CD14-positive monocyte (primary cell): Measurements from ENCODE around the gene CAV1. TPM values are rescaled to one million over a fixed set of nuclear protein-coding genes. Genes with fewer than 3 reads are reported as not detected.

Source experiments
- DNase-seq, 3 donors: peaks; one replicate each; pipeline ENCODE4 v3.0.0-alpha.2; 2011 to 2022
- H2AFZ ChIP-seq: 2 replicates; pipeline ENCODE4 v1.6.0; 2012; ENCODE audit warnings: mild to moderate bottlenecking, low read depth, low read length, inconsistent platforms; ENCODE audit not compliant: insufficient read depth, poor library complexity, severe bottlenecking
- H3K27ac ChIP-seq, 2 donors: 1 replicate in 1 of 2; 2 replicates in 1 of 2; pipeline ENCODE4 v1.5.1; 2012 to 2013; ENCODE audit warnings: low read length in 2 of 2, control low read depth in 1 of 2, inconsistent platforms in 1 of 2, low read depth in 1 of 2, mild to moderate bottlenecking in 1 of 2
- H3K27me3 ChIP-seq, 2 donors: one replicate each; pipeline versions ENCODE4 v1.6.0 to v1.6.1; 2011 to 2013; ENCODE audit warnings: low read length in 2 of 2; ENCODE audit not compliant: control insufficient read depth in 2 of 2, insufficient read depth in 2 of 2
- H3K36me3 ChIP-seq, 2 donors: replicated peaks in 1 of 2; 1 replicate in 1 of 2; 2 replicates in 1 of 2; pipeline versions ENCODE4 v1.5.1 to v1.6.1; 2012 to 2013; ENCODE audit warnings: low read length in 2 of 2, control low read depth in 1 of 2, inconsistent platforms in 1 of 2, mild to moderate bottlenecking in 1 of 2; ENCODE audit not compliant: insufficient read depth in 2 of 2, control insufficient read depth in 1 of 2
- H3K4me1 ChIP-seq, 2 donors: 1 replicate in 1 of 2; 2 replicates in 1 of 2; pipeline versions ENCODE4 v1.5.1 to v1.6.1; 2012 to 2013; ENCODE audit warnings: low read length in 2 of 2, control low read depth in 1 of 2, inconsistent platforms in 1 of 2, mild to moderate bottlenecking in 1 of 2, moderate library complexity in 1 of 2; ENCODE audit not compliant: insufficient read depth in 2 of 2, control insufficient read depth in 1 of 2
- H3K4me2 ChIP-seq: replicated peaks from 2 replicates; pipeline ENCODE3; 2012; ENCODE audit warnings: low read length, moderate library complexity, mild to moderate bottlenecking; ENCODE audit not compliant: poor library complexity, severe bottlenecking; ENCODE audit errors: extremely low read depth
- H3K4me3 ChIP-seq, 3 experiments: fragments of 200-600 bp in 1 of 3; sonication (generic) in 1 of 3; replicated peaks in 1 of 3; 1 replicate in 2 of 3; 2 replicates in 1 of 3; pipeline ENCODE4 v1.5.1; 2011 to 2013; ENCODE audit warnings: low read length in 3 of 3, mild to moderate bottlenecking in 3 of 3, control low read depth in 2 of 3, low read depth in 2 of 3, inconsistent platforms in 1 of 3, moderate library complexity in 1 of 3
- H3K79me2 ChIP-seq: 2 replicates; pipeline ENCODE4 v1.6.0; 2012; ENCODE audit warnings: mild to moderate bottlenecking, control low read depth, inconsistent platforms, low read length, moderate library complexity; ENCODE audit not compliant: insufficient read depth
- H3K9ac ChIP-seq: 2 replicates; pipeline ENCODE4 v1.6.0; 2017; ENCODE audit warnings: low read length, mild to moderate bottlenecking; ENCODE audit not compliant: insufficient read depth, poor library complexity, severe bottlenecking
- H3K9me3 ChIP-seq, 2 donors: replicated peaks in 1 of 2; 1 replicate in 1 of 2; 2 replicates in 1 of 2; pipeline versions ENCODE4 v1.5.1 to v1.6.1; 2012 to 2013; ENCODE audit warnings: low read length in 2 of 2, control low read depth in 1 of 2; ENCODE audit not compliant: control insufficient read depth in 1 of 2, insufficient read depth in 1 of 2
- H4K20me1 ChIP-seq: 2 replicates; pipeline ENCODE4 v1.6.0; 2012; ENCODE audit warnings: mild to moderate bottlenecking, low read length, control low read depth, moderate library complexity; ENCODE audit not compliant: insufficient read depth
- H3K27ac Mint-ChIP-seq, 7 donors: one replicate each; pipeline ENCODE4 v1.8.0; 2020; ENCODE audit warnings: mild to moderate bottlenecking in 7 of 7, mixed read lengths in 7 of 7, moderate library complexity in 6 of 7, inconsistent platforms in 2 of 7
- H3K27me3 Mint-ChIP-seq, 3 donors: one replicate each; pipeline ENCODE4 v1.8.0; 2021 to 2022; ENCODE audit warnings: low read depth in 3 of 3, mild to moderate bottlenecking in 3 of 3, mixed read lengths in 3 of 3, moderate library complexity in 3 of 3, inconsistent platforms in 1 of 3
- H3K36me3 Mint-ChIP-seq, 2 donors: one replicate each; pipeline ENCODE4 v1.8.0; 2020; ENCODE audit warnings: mixed read lengths in 2 of 2, inconsistent platforms in 1 of 2, mild to moderate bottlenecking in 1 of 2
- H3K4me1 Mint-ChIP-seq: one replicate; pipeline ENCODE4 v1.8.0; 2020; ENCODE audit warnings: mild to moderate bottlenecking, mixed read lengths
- H3K4me3 Mint-ChIP-seq, 2 donors: one replicate each; pipeline ENCODE4 v1.8.0; 2020; ENCODE audit warnings: mild to moderate bottlenecking in 2 of 2, mixed read lengths in 2 of 2, moderate library complexity in 1 of 2
- H3K9me3 Mint-ChIP-seq, 7 donors: one replicate each; pipeline ENCODE4 v1.8.0; 2020 to 2022; ENCODE audit warnings: mixed read lengths in 7 of 7, mild to moderate bottlenecking in 6 of 7, moderate library complexity in 6 of 7, inconsistent platforms in 2 of 7
- CTCF ChIP-seq: fragments of 200-600 bp; IDR thresholded peaks from one replicate; pipeline ENCODE4 v1.8.0; 2022; ENCODE audit warnings: antibody characterized with exemption, mild to moderate bottlenecking
- WGBS: methylation state at CpG from one replicate; pipeline ENCODE4 v1.1.5; 2013; ENCODE audit warnings: missing lambda C conversion rate; ENCODE audit not compliant: insufficient coverage; 5-methylcytosine and 5-hydroxymethylcytosine counted together
- intact Hi-C, 2 donors: fragments of 100-400 bp; cut with micrococcal nuclease; formaldehyde crosslinking; loops; one replicate each; pipeline versions ENCODE4 v1.15.0 to v1.15.1; 2023
- polyA plus RNA-seq, 3 donors: library from polyadenylated mRNA; depleted of rRNA in 1 of 3; unstranded in 2 of 3; stranded (reverse) in 1 of 3; fragments of 300-500 nt in 2 of 3; fragments of >200 nt in 1 of 3; fragmentation: Illumina TruSeq in 2 of 3; gene quantifications; 1 replicate in 2 of 3; 2 replicates in 1 of 3; pipeline ENCODE4 v1.2.3, GENCODE V29; 2012 to 2021

CAV1 gene
- polyA plus RNA-seq, 3 donors = not detected

DNA sequence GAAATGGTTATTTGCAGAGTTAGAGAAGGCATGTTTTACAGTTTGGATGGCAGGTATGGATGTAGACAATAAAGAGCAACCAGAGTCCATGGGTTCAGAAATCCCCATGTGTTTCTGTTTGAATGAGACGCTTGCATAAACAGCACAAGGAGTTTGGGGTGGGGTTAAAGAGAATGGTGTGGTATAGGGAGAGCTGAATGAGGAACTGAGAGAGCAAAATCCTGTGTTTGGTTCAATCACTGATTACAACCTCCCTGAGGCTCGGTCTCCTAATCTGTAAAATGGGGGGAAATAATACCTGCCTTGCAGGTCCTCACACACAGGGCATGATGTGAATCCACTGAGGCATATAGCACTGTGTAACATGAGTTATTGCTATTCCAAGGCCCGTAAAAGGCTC is 23.7 kb downstream of the CAV1 start:
- no peak overlapping the region for H3K4me2 ChIP-seq

GRCh38 chr7:116549370-116549769 is 24.5 kb downstream of the CAV1 start:
- Histone ChIP-seq H4K20me1 (no peaks in the 10 kb centered on the region), H3K9me3 (no peaks in the 10 kb centered on the region), H3K4me2 (no peak overlapping the region), H3K36me3 (no peaks in the 10 kb centered on the region), H2AFZ (no peak overlapping the region), H3K9ac (no peak overlapping the region), H3K79me2 (no peaks in the 10 kb centered on the region), H3K27me3 (no peaks in the 10 kb centered on the region), H3K27ac (no peak overlapping the region), H3K4me3 (no peak overlapping the region), H3K4me1 (no peaks in the 10 kb centered on the region)
- Mint-ChIP-seq H3K9me3 (peaks cover 0 to 2% (median 0%) of the 10 kb centered on the region in 7 donors), H3K4me3 (no peak overlapping the region), H3K27me3 (peaks cover 0 to 2% (median 1%) of the 10 kb centered on the region in 3 donors), H3K4me1 (peaks cover 2% of the 10 kb centered on the region), H3K36me3 (no peaks in the 10 kb centered on the region), H3K27ac (no peak overlapping the region)
- DNase-seq = no peak
- no peak for TF ChIP-seq CTCF
- intact Hi-C loops = no loop called here

More for the DNA sequence above, 23.7 kb downstream of the CAV1 start:
- peaks cover 0 to 2% (median 0%) of the 10 kb centered on the region in 7 donors for H3K9me3 Mint-ChIP-seq
- H3K9me3 ChIP-seq = no peaks in the 10 kb centered on the region
- no peaks in the 10 kb centered on the region for H3K36me3 ChIP-seq
- intact Hi-C loops = no loop called here
- no peak overlapping the region for H3K4me3 ChIP-seq
- H3K79me2 ChIP-seq = no peaks in the 10 kb centered on the region
- H3K9ac ChIP-seq = no peak overlapping the region
- no peaks in the 10 kb centered on the region for H3K36me3 Mint-ChIP-seq
- no peak overlapping the region for H3K27ac ChIP-seq
- no peaks in the 10 kb centered on the region for H3K27me3 ChIP-seq
- no peak for TF ChIP-seq CTCF
- H2AFZ ChIP-seq = no peak overlapping the region
- no peaks in the 10 kb centered on the region for H3K4me1 ChIP-seq
- H3K4me3 Mint-ChIP-seq = no peak overlapping the region
- H3K4me1 Mint-ChIP-seq = peaks cover 2% of the 10 kb centered on the region
- H3K27ac Mint-ChIP-seq = no peak overlapping the region
- DNase-seq = no peak
- 100% methylated on average over 1 of the region's 3 CpGs for WGBS
- H4K20me1 ChIP-seq = no peaks in the 10 kb centered on the region
- H3K27me3 Mint-ChIP-seq = peaks cover 0 to 3% (median 3%) of the 10 kb centered on the region in 3 donors
